ENCODE data around the gene OTOF. TPM values are rescaled to one million over a fixed set of nuclear protein-coding genes. Genes with fewer than 3 reads are reported as not detected.

OTOF gene
- polyA plus RNA-seq, 1 of the 3 experiments (the other 2 are of a cell fraction) = not detected

GRCh38 chr2:26429779-26430578 is 47.9 kb downstream of the OTOF start:
- POLR2A ChIA-PET = no interaction called here
- Histone ChIP-seq H3K27me3 (ENCODE audit: insufficient read depth) (no peaks in the 10 kb centered on the region), H2AFZ (ENCODE audit: low read depth) (no peak overlapping the region), H3K27ac (ENCODE audit: low read depth in 2 of 2, low read length in 1 of 2) (no peak overlapping the region), H3K4me3 (ENCODE audit: low read depth in 2 of 2, low read length in 1 of 2) (no peak overlapping the region), H3K79me2 (ENCODE audit: insufficient read depth) (no peaks in the 10 kb centered on the region), H3K9me2 (no peaks in the 10 kb centered on the region), H3K9ac (no peak overlapping the region), H3K4me1 (ENCODE audit: control insufficient read depth in 1 of 2, insufficient read depth in 2 of 2, low read depth in 1 of 2, low read length in 1 of 2) (no peaks in the 10 kb centered on the region; a peak in 2 of 4 replicates), H4K20me1 (ENCODE audit: insufficient read depth) (no peaks in the 10 kb centered on the region), H3F3A (replicated peaks; ENCODE audit: insufficient read depth) (no peaks in the 10 kb centered on the region), H3K4me2 (no peak overlapping the region), H3K9me3 (no peaks in the 10 kb centered on the region), H3K36me3 (replicated peaks in 1 of 2; ENCODE audit: control insufficient read depth in 1 of 2, insufficient read depth in 2 of 2, low read length in 1 of 2) (no peaks in the 10 kb centered on the region)
- DNase-seq = no peak
- TF ChIP-seq MEF2A (IDR thresholded peaks at IDR 0.05; ENCODE audit: borderline replicate concordance, low read depth) = no peak
- TF ChIP-seq YY1 (IDR thresholded peaks at IDR 0.05; ENCODE audit: low read depth) = no peak
- TF ChIP-seq FOSL2 (IDR thresholded peaks at IDR 0.05; ENCODE audit: borderline replicate concordance, low read depth) = no peak
- no peak for TF ChIP-seq NFIC (IDR thresholded peaks at IDR 0.05; ENCODE audit: borderline replicate concordance)
- no peak for TF ChIP-seq POLR2AphosphoS5 (IDR thresholded peaks at IDR 0.05; ENCODE audit: low read depth, low read length)
- no peak for TF ChIP-seq ELF1 (IDR thresholded peaks at IDR 0.05)
- no peak for TF ChIP-seq TEAD4 (IDR thresholded peaks at IDR 0.05; ENCODE audit: borderline replicate concordance, insufficient read depth)
- TF ChIP-seq TAF1 (IDR thresholded peaks at IDR 0.05; ENCODE audit: borderline replicate concordance, low read depth, low read length) = no peak
- no peak for TF ChIP-seq EZH2phosphoT487 (IDR thresholded peaks at IDR 0.05; ENCODE audit: borderline replicate concordance, low read depth)
- no peak for TF ChIP-seq JUND (IDR thresholded peaks at IDR 0.05)
- TF ChIP-seq ZBTB33 (IDR thresholded peaks at IDR 0.05; ENCODE audit: borderline replicate concordance, low read depth) = no peak
- TF ChIP-seq CHD2 (IDR thresholded peaks at IDR 0.05; ENCODE audit: low read length, partially characterized antibody) = no peak
- no peak for TF ChIP-seq PBX3 (IDR thresholded peaks at IDR 0.05)
- no peak for TF ChIP-seq FOXJ3 (CRISPR knock-in tag; IDR thresholded peaks at IDR 0.05)
- no peak for TF ChIP-seq RAD21 (IDR thresholded peaks at IDR 0.05; ENCODE audit: low read length)
- TF ChIP-seq GATA2 (CRISPR knock-in tag; IDR thresholded peaks at IDR 0.05) = no peak
- TF ChIP-seq FOXM1 (IDR thresholded peaks at IDR 0.05; ENCODE audit: low read depth) = no peak
- CTCF ChIA-PET = interaction anchor here (1.2 kb wide), 4 partner anchors 10 to 148 kb away, joined by 3 read pairs; no protein-coding TSS in a partner anchor
- WGBS (ENCODE audit: low lambda C conversion rate) = 71% methylated on average over 8 of the region's 8 CpGs

All from SK-N-SH (cell line).